ENCODE data around the gene MAMDC4.

The MAMDC4 gene

GRCh38 chr9:136889858-136890257 lies 37.7 kb downstream of the MAMDC4 start:
- H3K79me2 ChIP-seq (ENCODE audit: insufficient read depth, low read length), result peaks cover 91% of the 10 kb centered on the region
- H2AFZ ChIP-seq (ENCODE audit: low read length), result no peak overlapping the region
- no peak overlapping the region for H3K9ac ChIP-seq (ENCODE audit: low read depth, low read length, poor library complexity, severe bottlenecking)
- H3K27me3 ChIP-seq (ENCODE audit: insufficient read depth, low read length, poor library complexity, severe bottlenecking), result no peaks in the 10 kb centered on the region
- H3K9me2 ChIP-seq (replicated peaks; ENCODE audit: low read depth, low read length), result no peaks in the 10 kb centered on the region
- H3F3A ChIP-seq (ENCODE audit: low read depth), result no peaks in the 10 kb centered on the region
- H3K4me3 ChIP-seq (ENCODE audit: low read length, poor library complexity, severe bottlenecking), result no peak overlapping the region
- H4K20me1 ChIP-seq (ENCODE audit: insufficient read depth, low read length, poor library complexity, severe bottlenecking), result peaks cover 55% of the 10 kb centered on the region
- TF ChIP-seq EZH2phosphoT487 (IDR thresholded peaks at IDR 0.05; ENCODE audit: borderline replicate concordance) (no peak), CTCF (conservative IDR thresholded peaks at IDR 0.05; ENCODE audit: low read length) (no peak)
- H3K4me1 ChIP-seq (ENCODE audit: insufficient read depth, low read length, poor library complexity, severe bottlenecking), result peaks cover 23% of the 10 kb centered on the region
- peaks cover 10% of the 10 kb centered on the region; the same call in 1 of the 2 replicates for H3K36me3 ChIP-seq (ENCODE audit: insufficient read depth, low read length)
- H3K9me3 ChIP-seq (ENCODE audit: insufficient read depth, low read depth, low read length), result no peaks in the 10 kb centered on the region
- H3K4me2 ChIP-seq (ENCODE audit: low read depth, low read length, poor library complexity, severe bottlenecking), result no peak overlapping the region

- Histone ChIP-seq H3K9me3 (ENCODE audit: insufficient read depth, low read depth, low read length) (no peaks in the 10 kb centered on the region), H3K27me3 (ENCODE audit: insufficient read depth, low read length, poor library complexity, severe bottlenecking) (no peaks in the 10 kb centered on the region), H3K4me2 (ENCODE audit: low read depth, low read length, poor library complexity, severe bottlenecking) (no peak overlapping the region), H2AFZ (ENCODE audit: low read length) (no peak overlapping the region), H3K9ac (ENCODE audit: low read depth, low read length, poor library complexity, severe bottlenecking) (no peak overlapping the region), H3K4me1 (ENCODE audit: insufficient read depth, low read length, poor library complexity, severe bottlenecking) (peaks cover 15% of the 10 kb centered on the region), H3K4me3 (ENCODE audit: low read length, poor library complexity, severe bottlenecking) (no peak overlapping the region), H3K79me2 (ENCODE audit: insufficient read depth, low read length) (peaks cover 93% of the 10 kb centered on the region), H3F3A (ENCODE audit: low read depth) (no peaks in the 10 kb centered on the region), H3K36me3 (ENCODE audit: insufficient read depth, low read length) (peaks cover 10% of the 10 kb centered on the region; the same call in 1 of the 2 replicates), H3K9me2 (replicated peaks; ENCODE audit: low read depth, low read length) (no peaks in the 10 kb centered on the region), H4K20me1 (ENCODE audit: insufficient read depth, low read length, poor library complexity, severe bottlenecking) (peaks cover 60% of the 10 kb centered on the region)
- TF ChIP-seq EZH2phosphoT487 (IDR thresholded peaks at IDR 0.05; ENCODE audit: borderline replicate concordance) (no peak), CTCF (conservative IDR thresholded peaks at IDR 0.05; ENCODE audit: low read length) (no peak)
Observed at GRCh38 chr9:136890661-136891060, 38.5 kb downstream of the MAMDC4 start.

- H2AFZ ChIP-seq (ENCODE audit: low read length), result no peak overlapping the region
- peaks cover 32% of the 10 kb centered on the region; the same call in 1 of the 2 replicates for H3K36me3 ChIP-seq (ENCODE audit: insufficient read depth, low read length)
- peaks cover 72% of the 10 kb centered on the region for H3K79me2 ChIP-seq (ENCODE audit: insufficient read depth, low read length)
- H3K4me2 ChIP-seq (ENCODE audit: low read depth, low read length, poor library complexity, severe bottlenecking), result no peak overlapping the region
- no peak overlapping the region for H3K9ac ChIP-seq (ENCODE audit: low read depth, low read length, poor library complexity, severe bottlenecking)
- H3K4me3 ChIP-seq (ENCODE audit: low read length, poor library complexity, severe bottlenecking), result no peak overlapping the region
- no peaks in the 10 kb centered on the region for H3K9me3 ChIP-seq (ENCODE audit: insufficient read depth, low read depth, low read length)
- no peaks in the 10 kb centered on the region for H3F3A ChIP-seq (ENCODE audit: low read depth)
- H3K4me1 ChIP-seq (ENCODE audit: insufficient read depth, low read length, poor library complexity, severe bottlenecking), result no peaks in the 10 kb centered on the region
- H4K20me1 ChIP-seq (ENCODE audit: insufficient read depth, low read length, poor library complexity, severe bottlenecking), result peaks cover 41% of the 10 kb centered on the region
- no peaks in the 10 kb centered on the region for H3K27me3 ChIP-seq (ENCODE audit: insufficient read depth, low read length, poor library complexity, severe bottlenecking)
- TF ChIP-seq CTCF (conservative IDR thresholded peaks at IDR 0.05; ENCODE audit: low read length) (no peak), EZH2phosphoT487 (IDR thresholded peaks at IDR 0.05; ENCODE audit: borderline replicate concordance) (no peak)
- no peaks in the 10 kb centered on the region for H3K9me2 ChIP-seq (replicated peaks; ENCODE audit: low read depth, low read length)
Observed at GRCh38 chr9:136896027-136896426, 43.9 kb downstream of the MAMDC4 start.
